ENCODE measurements around the gene SRBD1.

DNA sequence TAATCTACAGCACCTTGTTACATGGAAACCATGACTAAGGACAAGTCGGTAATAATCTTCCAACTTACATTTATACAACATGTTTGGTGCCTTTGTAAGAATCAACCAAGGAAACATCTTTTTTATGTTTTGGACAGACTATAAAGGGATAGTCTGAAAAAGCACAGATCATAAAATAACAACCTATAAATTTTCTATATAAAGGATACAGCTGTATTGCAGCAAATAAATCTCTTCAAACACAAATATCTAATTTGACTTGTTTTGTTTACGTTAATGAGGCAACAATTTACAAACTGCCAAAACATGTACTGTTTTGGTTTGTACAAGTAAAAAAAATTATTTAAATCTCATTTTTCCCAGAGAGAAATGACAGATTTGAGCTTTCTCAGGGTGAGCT is 92.5 kb downstream of the SRBD1 start:
- TF ChIP-seq, protein P1, sequence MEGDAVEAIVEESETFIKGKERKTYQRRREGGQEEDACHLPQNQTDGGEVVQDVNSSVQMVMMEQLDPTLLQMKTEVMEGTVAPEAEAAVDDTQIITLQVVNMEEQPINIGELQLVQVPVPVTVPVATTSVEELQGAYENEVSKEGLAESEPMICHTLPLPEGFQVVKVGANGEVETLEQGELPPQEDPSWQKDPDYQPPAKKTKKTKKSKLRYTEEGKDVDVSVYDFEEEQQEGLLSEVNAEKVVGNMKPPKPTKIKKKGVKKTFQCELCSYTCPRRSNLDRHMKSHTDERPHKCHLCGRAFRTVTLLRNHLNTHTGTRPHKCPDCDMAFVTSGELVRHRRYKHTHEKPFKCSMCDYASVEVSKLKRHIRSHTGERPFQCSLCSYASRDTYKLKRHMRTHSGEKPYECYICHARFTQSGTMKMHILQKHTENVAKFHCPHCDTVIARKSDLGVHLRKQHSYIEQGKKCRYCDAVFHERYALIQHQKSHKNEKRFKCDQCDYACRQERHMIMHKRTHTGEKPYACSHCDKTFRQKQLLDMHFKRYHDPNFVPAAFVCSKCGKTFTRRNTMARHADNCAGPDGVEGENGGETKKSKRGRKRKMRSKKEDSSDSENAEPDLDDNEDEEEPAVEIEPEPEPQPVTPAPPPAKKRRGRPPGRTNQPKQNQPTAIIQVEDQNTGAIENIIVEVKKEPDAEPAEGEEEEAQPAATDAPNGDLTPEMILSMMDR (IDR thresholded peaks at IDR 0.05), result no peak
- TF ChIP-seq POLR2A (IDR thresholded peaks at IDR 0.05), result no peak
- TF ChIP-seq POLR2AphosphoS5 (IDR thresholded peaks at IDR 0.05), result no peak

All from breast epithelium (tissue), 3 donors.